ENCODE data around the gene GABRP.
"Not testable (repeated sequence)": the region's sequence is repeated elsewhere in the genome, so short reads cannot be mapped to it uniquely, and the experiment has no call there.

GABRP gene

DNA sequence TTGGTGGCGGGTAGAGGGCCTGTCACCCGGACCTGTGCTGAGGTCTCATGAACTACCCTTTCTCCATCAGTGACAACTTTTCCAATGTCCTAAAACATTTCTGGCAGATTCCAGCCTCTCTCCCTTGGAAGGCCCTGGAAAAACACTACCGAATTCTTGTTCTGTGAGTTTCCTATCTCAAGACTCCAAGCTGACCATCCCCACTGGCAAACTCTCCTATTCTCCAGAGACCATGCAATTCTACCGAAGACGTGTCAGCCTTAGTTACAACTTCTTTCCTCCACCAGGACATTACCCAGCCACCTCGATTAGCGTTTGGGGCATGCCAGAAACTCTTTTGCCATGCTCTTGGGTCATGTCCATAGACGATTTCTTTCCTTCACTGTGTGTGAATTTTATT, 26.8 kb upstream of the GABRP start:
- DNase-seq: no peak

DNA sequence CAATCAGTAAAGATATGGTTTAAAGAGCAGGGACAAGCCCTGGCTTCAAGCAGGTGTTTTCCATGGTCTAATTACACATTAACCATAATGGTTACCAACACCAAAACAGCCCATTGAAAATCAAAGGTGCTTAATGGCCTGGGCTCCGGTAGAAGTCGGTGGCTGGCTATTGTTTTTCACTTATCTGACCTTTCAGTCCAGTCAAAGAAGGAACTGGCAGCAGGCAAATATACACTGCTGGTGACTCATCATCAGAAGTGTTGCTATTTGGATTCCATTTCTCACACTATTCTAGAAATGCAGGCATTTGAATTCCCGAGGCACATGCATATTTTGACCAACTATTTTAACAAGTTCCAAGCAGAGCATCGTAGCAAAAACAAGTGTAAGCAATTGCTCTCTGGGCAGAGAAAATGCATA, 26.3 kb upstream of the GABRP start:
- no peak for DNase-seq

DNA sequence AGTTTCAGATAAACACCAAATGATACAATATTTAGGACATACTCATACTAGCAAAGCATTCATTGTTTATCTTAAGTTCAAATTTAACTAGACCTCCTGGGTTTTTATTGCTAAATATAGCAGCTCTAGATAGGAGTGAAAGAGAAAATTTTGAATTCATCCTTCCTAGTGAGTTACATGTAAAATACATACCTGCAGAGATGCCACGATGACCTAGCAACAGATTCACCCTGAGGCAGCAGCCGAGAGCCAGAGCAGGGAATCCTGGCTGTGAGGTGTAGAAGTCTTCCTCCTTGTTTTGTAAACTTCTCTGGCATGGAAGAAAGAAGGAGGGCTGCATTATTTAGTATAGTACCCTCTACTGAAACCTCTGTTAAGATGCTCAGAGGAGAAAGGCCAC, 25.9 kb upstream of the GABRP start:
- no peak for DNase-seq

DNA sequence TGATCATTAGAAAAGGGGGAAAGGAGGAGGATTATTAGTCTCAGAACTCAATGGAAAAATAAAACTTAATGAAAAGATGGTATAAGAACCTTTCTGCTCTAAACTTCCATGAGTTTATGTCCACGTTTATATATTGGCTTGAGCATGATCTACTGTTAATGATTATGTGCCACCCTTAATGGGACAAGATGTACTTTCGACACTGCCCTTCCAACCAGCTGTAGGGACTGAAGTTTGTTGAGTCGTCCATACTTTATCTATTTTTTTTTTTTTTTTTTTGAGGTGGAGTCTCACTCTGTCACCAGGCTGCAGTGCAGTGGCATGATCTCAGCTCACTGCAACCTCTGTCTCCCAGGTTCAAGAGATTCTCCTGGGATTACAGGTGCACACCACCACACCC, 25.0 kb upstream of the GABRP start:
- no peak for DNase-seq

DNA sequence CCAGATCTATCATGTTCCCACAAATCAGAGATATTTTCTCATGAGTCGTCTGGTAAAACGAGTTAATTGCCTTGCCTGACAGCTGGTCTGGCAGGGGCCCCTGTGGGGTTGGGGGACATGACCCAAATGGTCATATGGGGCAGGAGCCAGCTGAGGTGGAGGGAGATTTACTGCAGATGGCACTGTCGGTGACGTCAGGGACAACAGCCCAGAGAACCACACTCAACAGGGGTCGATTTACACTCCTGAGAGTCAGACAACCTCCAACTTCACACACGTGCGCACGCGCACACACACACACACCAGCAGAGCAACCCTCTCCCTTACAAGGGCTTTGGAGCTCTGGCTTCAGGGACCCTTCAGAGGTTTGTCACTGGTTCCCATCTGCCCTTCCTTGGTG, 23.4 kb upstream of the GABRP start:
- no peak for DNase-seq

DNA sequence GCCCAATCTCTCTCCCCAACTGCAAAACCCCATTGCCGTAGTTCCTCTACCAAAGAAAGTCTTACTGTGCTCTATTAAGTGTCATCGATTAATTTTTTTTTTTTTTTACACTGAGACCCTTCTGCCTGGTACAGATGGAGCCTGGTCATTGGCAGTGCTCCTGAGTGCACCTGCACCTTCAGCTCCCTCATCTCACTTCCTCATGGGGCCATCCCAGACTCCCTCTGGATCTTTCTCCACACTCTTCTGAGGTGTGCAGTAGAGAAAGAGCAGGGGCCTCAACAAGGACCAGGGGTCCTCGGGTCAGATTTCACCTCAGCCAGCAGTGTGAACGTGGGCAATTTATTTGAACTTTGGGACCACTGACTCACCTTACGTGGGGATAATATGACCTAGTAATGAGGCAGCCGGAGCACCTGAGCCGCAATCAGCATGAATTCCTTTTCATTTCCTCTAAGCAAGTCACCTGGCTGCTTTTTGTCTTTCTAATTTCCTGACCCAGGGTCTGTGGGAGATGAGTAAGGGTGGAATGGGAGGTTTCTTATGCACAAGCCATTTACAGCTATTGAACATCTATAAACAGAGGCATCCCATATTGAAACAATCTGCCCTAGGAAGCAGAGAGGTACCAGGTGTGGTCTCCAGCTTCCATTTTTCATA, 22.3 kb upstream of the GABRP start:
- DNase-seq: no peak

DNA sequence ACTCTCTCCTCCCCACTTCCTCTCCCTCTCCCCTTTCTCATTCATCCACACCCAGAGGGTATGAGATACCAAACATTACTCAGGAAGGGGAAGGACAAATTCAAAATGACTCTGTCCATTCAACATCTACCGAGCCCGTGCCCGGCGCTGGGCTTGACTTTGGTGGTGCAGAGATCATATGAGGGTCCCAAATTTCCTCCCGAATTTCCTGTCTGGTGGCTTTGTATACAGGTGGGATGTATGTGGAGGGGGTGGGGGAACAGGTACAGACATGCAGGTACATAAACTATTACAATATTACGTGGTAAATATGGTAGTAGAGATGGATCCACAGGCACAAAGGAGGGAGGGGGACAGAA, 21.8 kb upstream of the GABRP start:
- DNase-seq: no peak

DNA sequence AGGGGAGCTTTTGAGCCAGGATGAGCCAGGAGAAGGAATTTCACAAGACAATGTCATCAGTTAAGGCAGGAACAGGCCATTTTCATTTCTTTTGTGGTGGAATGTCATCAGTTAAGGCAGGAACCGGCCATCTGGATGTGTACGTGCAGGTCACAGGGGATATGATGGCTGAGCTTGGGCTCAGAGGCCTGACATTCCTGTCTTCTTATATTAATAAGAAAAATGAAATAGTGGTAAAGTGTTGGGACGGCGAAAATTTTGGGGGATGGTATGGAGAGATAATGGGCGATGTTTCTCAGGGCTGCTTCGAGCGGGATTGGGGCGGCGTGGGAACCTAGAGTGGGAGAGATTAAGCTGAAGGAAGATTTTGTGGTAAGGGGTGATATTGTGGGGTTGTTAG, 21.2 kb upstream of the GABRP start:
- DNase-seq: not testable (repeated sequence)

DNA sequence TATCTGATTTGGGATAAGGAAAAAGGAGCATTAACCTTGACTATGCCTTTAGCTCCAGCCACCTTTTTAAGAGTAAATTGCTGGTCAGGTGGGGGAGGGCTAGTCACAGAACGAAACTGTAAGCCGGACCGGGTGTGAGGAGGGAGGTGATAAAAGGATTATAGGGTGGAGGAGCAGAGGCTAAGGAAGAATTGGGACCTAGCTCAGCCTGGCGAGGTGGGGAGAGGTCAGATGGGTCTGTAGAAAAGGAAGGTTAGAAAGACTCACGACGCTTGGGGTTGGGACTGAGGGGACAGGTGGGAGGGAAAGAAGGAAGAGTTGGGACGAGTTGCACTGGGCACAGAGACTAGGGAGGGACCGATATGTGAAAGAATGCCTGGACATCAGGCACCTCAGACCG, 17.7 kb upstream of the GABRP start:
- not testable (repeated sequence) for DNase-seq

DNA sequence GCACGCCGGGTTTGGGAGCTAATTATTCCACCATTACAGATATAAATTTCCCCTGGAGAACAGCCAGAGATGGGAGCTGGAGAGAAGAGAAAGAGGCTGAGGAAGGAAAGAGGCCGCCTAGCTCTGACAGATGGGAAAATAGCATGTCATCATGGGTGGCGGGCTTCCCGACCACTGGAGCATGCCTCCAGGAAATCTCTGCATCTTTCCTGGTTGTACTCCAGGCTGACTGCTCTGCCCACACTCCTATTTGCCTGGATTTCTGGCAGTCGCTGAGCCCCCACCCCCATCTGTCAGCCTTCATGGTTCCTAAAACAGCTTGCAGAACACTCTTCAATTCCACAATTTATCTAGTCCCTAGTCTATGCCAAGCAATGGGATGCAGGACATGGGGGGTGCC, 14.3 kb upstream of the GABRP start:
- no peak for DNase-seq

DNA sequence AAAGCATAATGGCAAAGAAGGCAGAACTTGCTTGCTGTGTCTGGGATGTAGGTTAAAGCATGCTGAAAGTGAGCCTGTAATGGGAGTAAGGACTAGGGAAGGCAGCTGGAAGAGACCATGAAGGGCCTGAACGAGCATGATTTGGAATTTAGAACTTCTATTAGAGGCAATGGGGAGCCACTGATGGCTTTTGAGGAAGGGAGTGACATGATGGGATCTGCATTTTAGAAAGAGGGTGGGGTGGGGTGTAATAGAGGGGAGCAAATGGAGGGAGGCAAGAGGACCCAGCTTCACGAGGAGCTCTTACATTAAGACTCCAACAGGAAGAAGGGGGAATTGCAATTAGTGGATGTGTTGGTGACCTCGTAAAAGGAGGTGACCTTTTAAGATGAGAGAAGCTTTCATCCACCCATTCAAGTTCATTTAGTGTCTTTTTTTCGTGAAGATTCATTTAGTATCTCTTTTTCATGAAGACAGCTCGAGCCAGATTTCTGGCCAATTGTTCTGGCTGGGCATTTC, 13.6 kb upstream of the GABRP start:
- DNase-seq: no peak

DNA sequence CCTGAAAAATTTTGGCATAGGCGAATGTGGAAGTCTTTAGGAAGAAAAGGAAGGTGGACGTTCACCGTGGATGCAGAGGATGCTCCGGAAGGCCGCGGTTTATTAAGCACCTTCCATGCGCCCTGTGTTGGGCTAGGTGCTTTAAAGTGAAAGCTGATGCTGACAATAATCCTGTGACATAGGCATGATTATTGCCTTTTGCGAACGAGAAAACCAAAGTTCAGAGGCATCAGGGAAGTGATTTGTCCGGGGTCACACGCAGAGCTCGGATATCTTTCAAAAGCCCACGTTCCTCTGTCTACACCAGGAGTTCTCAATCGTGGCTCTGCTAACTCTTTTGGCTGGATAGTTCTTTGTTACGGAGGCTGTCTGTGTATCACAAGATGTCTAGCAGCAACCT, 12.0 kb upstream of the GABRP start:
- no peak for DNase-seq

DNA sequence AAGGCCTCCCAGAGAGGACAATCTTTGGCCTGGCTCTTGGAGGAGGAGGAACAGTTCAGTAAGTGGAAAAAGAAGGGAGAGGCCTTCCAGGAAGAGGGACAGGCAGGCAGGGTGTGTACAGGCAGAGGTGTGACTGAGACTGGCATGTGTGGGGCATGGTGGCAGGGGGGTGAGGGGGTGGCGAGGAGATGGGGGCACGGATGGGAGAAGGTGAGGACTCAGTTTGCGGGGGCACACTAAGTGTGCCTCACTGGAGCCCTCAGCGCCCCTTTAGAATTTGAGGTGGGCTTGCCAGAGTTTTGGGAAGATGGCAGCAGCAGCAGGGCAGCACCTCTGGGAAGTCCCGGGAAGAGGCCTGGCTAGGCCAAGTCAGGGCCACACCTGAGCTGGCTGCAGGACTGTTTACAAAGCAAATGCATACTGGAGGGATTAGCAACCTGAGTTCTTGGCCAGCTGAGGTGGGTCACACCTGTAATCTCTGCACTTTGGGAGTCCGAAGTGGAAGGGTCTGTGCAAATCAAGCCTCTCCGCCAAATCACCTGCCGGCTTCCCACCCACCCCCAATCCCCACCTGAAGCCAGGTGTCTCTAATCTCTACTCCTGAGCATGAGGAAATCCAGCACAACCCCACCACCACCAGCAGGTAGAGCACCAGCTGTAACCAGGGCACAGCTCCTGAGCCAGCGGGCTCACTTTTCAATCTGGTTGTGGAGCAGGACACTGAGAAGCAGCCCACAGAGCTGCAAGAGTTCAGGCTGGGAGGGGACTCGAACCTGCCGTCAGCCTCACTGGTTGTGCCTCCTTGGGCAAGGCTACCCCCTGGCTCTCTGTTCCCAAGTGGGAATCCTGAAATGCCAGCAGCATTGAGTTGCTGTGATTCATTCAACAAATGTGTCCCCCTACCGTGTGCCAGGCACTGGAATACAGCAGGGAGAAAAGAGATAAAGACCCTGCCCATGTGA, 10.2 kb upstream of the GABRP start:
- no peak for DNase-seq

DNA sequence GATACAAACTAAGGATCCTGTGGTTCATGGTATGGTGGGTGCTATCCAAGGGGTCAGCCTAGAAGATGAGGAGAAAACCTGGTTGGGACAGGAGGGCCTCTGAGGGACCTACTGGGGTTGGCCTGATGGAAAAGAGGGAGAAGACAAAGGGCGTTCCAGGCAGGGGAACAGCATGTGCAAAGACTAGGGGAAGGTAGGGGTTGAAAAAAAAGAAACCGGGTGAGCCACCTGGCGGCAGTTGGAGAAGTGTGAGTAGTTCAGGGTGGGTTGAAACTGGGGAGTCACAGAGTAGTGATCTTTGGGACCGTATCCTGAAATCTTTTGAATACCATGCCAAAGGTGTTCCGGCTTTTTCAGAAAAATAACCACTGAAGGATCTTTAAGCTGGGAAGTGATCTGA, 8.7 kb upstream of the GABRP start:
- no peak for DNase-seq

DNA sequence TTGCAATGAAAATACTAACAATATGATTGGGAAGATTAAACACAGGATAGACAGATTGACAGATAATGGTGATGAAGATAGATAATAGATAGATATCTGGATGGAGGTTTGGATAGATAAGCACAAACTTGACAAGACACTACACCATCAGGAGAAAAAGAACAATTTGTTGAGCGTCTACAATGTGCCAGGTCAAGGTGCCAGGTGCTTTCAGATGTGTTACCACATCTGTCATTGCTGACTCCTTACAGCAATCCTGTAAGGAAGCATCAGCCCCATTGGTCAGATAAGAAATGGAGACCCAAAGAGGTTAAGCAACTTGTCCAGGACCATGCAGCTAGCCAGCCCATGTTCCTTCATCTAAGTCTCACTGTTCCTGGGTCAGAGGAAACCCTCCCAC, 1.6 kb upstream of the GABRP start:
- DNase-seq: no peak

DNA sequence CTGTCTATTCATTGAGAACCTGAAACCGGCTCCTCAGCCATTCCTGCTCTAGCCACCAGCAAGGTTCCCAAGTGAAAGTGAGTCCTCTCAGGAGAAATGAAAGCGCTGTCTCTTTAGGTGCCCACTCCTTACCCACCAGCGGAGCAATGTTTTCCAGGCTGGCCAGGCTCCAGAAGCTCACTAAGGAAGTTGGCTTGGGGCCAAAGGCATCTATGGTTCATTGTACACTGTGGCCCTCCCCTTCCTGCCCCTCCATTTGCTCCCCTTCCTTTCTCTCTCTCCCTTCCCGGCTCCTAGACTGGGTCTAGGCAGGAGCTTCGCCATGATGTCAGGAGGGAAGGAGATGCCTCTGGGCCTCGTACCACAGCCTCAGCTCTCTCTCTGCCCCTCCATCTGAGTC, 1.1 kb upstream of the GABRP start:
- no peak for DNase-seq

DNA sequence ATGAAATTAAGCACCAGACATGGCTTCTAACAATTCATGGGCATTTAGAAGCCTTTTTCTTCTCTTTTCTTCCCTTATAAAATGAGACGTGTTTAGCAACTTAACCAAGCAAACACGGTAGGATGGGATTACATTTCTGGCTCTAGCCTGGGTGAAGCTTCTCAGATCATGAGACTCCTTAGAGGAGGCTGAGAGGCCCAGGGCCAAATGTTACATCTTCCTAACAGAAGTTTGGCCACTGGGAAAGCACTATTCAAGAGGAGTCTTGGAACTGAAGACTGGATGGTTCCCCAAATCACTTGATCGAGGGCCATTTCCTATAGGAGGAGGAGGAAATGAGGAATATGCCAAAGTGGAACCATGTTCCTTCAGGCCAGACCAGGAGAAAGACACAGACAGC, 1.9 kb downstream of the GABRP start:
- no peak for DNase-seq

DNA sequence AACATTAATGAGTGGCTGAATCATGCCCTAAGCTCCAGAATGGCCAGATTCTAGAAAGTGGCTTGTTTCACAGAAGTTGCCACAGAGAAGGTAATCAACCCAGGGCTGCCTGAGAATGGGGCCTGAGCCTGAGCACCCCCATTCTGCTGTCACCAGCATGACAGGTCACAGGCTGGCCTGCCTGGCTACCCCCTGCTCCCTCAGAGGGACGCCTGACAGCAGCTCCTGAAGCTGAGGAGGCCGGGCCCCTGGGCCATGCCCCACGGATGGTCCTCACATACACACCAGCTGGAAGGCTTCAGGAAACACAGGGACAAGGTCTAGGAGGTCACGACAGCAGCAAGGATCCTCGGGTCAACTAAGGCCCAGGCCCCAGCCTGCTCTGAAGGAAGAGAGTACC, 3.7 kb downstream of the GABRP start:
- no peak for DNase-seq

DNA sequence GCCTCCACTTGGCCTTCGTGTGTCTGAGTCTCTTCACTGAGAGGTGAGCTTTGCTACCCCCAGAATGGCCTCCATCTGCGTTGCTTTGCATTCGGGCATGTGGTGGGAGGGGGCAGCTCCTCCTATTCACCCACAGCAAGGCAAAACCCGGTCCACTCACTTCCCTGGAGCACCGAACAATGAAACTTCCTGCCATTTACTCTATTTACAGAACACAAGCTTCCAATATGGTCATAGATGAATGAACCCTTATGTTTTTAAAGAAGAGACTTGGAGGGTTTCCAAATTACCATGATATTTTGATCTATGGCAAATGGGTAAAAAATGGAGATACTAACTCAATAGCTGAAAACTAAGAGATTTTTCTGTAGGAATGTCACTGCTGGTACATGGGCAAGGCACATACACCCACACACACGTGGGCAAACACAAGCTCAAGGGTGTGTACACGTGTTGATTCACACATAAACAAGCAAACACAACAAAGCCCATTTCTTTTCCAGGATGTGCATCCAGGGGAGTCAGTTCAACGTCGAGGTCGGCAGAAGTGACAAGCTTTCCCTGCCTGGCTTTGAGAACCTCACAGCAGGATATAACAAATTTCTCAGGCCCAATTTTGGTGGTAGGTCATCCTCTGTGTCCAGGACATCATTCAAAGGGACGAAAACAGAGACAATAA, 5.2 kb downstream of the GABRP start:
- no peak for DNase-seq

DNA sequence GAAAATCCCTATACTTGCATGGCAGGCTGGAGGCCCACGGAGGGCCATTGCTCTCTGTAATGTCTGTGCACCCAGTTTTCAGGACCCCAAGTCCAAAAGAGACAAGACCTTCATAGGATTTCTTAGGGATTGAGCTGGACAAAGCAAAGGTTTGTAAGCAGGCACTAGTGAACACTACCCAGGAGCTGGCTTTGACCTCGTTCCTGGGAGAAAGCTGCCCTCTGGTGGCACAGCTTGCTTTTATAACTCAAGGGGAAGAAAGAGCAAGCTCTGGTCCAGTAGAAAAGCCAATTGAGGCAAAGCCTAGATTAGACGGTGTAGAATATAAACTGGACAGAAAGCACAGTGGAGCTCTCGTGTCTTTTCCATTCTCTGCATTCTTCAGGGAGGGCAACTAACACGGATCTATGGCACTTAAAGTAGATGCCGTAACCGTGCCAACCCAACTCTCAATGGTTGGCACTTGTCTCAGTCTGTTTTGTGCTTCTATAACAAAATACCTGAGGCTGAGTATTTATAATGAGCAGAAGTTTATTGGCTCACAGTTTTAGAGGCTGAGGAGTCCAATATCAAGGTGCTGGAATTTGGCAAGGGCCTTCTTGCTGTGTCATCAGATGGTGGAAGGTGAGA, 7.9 kb downstream of the GABRP start:
- no peak for DNase-seq

DNA sequence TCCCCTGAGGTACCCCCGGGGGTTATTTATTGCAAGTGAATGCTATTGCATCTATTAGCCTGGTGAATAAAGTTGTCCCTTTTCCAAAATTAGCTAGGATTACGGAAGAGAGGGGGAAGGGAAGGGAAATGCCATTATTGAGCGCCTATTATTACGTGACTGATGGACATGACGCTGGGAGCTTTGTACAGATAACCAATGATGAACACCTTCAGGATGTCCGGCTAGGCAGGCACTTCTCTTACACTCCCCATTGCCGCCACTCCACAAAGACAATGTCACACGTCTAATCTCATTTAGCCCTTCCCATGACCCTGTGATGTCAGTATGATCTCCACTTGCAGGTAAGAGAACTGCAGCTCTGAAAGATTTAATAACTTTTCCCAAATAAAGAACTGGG, 9.4 kb downstream of the GABRP start:
- no peak for DNase-seq

DNA sequence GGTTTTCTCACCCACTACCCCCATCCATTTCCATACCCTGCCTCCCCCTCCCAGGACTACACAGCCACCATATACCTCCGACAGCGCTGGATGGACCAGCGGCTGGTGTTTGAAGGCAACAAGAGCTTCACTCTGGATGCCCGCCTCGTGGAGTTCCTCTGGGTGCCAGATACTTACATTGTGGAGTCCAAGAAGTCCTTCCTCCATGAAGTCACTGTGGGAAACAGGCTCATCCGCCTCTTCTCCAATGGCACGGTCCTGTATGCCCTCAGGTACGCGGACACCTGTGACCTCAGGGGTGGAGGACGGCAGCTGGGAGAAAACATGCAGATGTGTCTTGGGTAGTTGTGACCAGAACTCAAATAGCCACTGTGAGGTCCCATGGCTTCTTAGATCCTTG, 11.6 kb downstream of the GABRP start:
- no peak for DNase-seq

DNA sequence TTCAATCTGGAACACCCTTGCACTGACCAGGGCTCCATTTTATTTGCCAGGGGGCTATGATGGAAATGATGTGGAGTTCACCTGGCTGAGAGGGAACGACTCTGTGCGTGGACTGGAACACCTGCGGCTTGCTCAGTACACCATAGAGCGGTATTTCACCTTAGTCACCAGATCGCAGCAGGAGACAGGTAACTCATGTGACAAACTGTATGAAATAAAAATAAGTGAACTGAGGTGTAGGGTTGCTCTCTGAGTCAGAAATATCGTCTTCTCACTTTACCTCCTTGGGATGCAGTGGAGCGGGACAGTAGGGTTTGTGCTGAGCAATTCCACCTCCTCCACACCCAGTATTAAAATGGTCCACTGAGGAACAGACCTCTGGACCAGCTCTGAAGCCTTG, 22.1 kb downstream of the GABRP start:
- no peak for DNase-seq

Data from activated naive CD4-positive, alpha-beta T cell treated with anti-CD3 and anti-CD28 coated beads, Interleukin-2, amount 50 U/mL, for 16 hours (primary cell).